WERI-Rb-1 (cell line): ENCODE data around the gene KIF1C.

ENCODE experiments used
- DNase-seq: peaks from one replicate; pipeline ENCODE4 v3.0.0-alpha.2; 2020
- H3K27ac ChIP-seq: fragments of 250-450 bp; sonication (Bioruptor Pico); 2 replicates; pipeline ENCODE4 v1.5.1; 2020; ENCODE audit warnings: mild to moderate bottlenecking, moderate library complexity
- H3K27me3 ChIP-seq: fragments of 250-450 bp; sonication (Bioruptor Pico); 2 replicates; pipeline ENCODE4 v1.5.1; 2021; ENCODE audit warnings: mild to moderate bottlenecking, low read depth, moderate library complexity; ENCODE audit not compliant: insufficient read depth, severe bottlenecking
- H3K36me3 ChIP-seq: fragments of 250-450 bp; sonication (Bioruptor Pico); 2 replicates; pipeline ENCODE4 v1.5.1; 2020; ENCODE audit warnings: mild to moderate bottlenecking, moderate library complexity
- H3K4me3 ChIP-seq: 2 replicates; pipeline ENCODE4 v1.5.1; 2011; ENCODE audit warnings: low read depth, mild to moderate bottlenecking, control low read depth, low read length
- H3K9me3 ChIP-seq: fragments of 250-450 bp; sonication (Bioruptor Pico); 2 replicates; pipeline ENCODE4 v1.5.1; 2021; ENCODE audit warnings: mild to moderate bottlenecking, moderate library complexity; ENCODE audit not compliant: severe bottlenecking
- TF ChIP-seq, protein P1 (sequence below): IDR thresholded peaks from 2 replicates; pipeline ENCODE4 v1.5.1; 2011; ENCODE audit warnings: low read depth, mild to moderate bottlenecking, control low read depth, inconsistent platforms, low read length

Gene KIF1C

DNA sequence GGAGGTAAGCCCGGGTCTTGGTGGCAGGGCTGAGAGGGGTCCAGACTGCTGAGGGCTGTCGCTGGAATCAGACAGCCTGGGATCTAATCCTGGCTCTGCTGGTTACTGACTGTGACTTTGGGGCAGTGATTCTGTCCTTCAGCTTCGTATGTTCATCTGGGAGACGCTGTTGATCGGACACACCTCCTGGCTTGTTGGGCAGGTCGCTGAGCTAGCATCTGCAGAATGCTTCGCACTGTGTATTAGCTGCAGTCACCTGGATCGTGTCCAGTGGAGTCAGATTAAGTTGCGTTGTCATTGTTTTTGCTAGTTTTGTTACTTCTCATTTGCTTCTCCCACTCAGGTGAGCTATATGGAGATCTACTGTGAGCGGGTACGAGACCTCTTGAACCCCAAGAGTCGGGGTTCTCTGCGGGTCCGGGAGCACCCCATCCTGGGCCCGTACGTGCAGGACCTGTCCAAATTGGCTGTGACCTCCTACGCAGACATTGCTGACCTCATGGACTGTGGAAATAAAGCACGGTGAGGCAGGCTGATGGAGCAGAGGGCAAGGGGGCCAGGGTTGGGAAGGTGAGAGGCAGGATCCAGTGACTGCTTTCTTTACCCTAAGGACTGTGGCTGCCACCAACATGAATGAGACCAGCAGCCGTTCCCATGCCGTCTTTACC, 4.5 kb downstream of the KIF1C start:
- Histone ChIP-seq H3K27me3 (no peaks in the 10 kb centered on the region), H3K9me3 (no peaks in the 10 kb centered on the region), H3K4me3 (no peak overlapping the region), H3K36me3 (peaks cover 62% of the 10 kb centered on the region), H3K27ac (no peak overlapping the region)
- DNase-seq, result no peak
- TF ChIP-seq, protein P1, sequence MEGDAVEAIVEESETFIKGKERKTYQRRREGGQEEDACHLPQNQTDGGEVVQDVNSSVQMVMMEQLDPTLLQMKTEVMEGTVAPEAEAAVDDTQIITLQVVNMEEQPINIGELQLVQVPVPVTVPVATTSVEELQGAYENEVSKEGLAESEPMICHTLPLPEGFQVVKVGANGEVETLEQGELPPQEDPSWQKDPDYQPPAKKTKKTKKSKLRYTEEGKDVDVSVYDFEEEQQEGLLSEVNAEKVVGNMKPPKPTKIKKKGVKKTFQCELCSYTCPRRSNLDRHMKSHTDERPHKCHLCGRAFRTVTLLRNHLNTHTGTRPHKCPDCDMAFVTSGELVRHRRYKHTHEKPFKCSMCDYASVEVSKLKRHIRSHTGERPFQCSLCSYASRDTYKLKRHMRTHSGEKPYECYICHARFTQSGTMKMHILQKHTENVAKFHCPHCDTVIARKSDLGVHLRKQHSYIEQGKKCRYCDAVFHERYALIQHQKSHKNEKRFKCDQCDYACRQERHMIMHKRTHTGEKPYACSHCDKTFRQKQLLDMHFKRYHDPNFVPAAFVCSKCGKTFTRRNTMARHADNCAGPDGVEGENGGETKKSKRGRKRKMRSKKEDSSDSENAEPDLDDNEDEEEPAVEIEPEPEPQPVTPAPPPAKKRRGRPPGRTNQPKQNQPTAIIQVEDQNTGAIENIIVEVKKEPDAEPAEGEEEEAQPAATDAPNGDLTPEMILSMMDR, result no peak

DNA sequence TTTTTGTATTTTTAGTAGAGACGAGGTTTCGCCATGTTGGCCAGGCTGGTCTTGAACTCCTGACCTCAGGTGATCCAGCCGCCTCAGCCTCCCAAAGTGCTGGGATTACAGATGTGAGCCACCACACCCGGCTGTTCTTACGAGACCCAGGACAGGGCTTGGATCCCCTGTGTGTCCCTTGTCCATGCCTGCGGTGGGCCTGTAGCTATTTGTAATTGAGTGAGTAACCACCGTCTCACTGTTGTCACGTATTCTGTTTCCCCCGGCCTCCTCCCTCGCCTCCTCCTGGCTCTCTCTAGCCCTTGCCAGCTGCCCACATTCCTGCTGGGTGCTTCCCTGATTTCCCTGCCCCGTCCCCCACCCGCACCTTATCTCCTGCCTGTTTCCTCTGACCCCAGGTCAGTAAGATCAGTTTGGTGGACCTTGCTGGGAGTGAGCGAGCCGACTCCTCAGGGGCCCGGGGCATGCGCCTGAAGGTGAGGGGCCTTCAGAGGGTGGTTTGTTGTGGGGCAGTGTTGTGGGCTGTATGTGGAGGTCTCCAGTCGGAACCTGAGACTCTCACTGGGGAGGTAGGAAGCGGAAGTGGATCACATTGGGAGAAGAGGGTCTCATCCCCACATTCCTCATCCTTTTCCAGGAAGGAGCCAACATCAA, 5.6 kb downstream of the KIF1C start:
- H3K36me3 ChIP-seq, result peaks cover 72% of the 10 kb centered on the region
- no peaks in the 10 kb centered on the region for H3K9me3 ChIP-seq
- H3K27ac ChIP-seq, result no peak overlapping the region
- TF ChIP-seq, protein P1, result no peak
- H3K4me3 ChIP-seq, result no peak overlapping the region
- no peak for DNase-seq
- no peaks in the 10 kb centered on the region for H3K27me3 ChIP-seq

DNA sequence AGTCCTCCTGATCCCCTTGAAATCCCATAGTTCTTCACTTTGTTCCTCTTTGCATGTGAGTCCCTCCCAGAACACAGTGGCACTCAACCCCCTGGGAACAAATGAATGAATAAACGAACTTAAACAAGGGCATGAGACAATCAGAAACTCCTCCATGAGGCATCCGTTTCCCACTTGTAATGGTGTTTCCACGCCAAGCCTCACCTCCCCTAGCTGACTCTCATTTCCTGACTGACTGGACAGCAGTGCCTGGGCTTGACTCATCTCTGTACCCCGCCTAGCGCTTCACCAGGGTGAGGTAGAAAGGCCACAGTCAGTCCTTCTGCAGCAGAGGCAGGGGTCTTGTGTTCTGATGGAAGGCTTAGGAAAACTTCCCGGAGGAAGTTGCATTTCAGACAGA, 14.2 kb downstream of the KIF1C start:
- no peak for DNase-seq
- peaks cover 52% of the 10 kb centered on the region for H3K36me3 ChIP-seq
- H3K27ac ChIP-seq, result no peak overlapping the region
- no peak overlapping the region for H3K4me3 ChIP-seq
- TF ChIP-seq, protein P1, result no peak
- no peaks in the 10 kb centered on the region for H3K27me3 ChIP-seq
- H3K9me3 ChIP-seq, result no peaks in the 10 kb centered on the region

DNA sequence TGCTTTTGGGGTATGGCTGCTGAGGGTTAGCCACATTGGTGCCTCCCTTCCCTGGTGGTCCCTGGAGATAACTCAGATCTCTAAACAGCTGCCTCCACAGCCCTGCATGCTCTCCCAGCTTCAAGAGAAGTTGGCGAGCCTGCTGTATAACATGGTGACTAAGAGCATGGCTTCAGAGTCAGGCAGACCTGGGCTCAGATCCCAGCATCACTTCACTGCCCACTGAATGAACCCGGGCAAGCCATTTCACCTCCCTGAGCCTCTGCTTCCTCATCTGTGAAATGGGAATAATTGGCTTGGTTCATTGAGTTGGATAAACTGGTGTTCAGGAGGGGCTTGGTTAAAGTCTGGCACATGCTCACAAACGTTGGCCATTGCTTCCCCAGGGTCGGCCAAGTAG, 16.6 kb downstream of the KIF1C start:
- no peaks in the 10 kb centered on the region for H3K9me3 ChIP-seq
- no peak overlapping the region for H3K27ac ChIP-seq
- no peaks in the 10 kb centered on the region for H3K27me3 ChIP-seq
- TF ChIP-seq, protein P1, result no peak
- DNase-seq, result no peak
- no peak overlapping the region for H3K4me3 ChIP-seq
- peaks cover 38% of the 10 kb centered on the region for H3K36me3 ChIP-seq

DNA sequence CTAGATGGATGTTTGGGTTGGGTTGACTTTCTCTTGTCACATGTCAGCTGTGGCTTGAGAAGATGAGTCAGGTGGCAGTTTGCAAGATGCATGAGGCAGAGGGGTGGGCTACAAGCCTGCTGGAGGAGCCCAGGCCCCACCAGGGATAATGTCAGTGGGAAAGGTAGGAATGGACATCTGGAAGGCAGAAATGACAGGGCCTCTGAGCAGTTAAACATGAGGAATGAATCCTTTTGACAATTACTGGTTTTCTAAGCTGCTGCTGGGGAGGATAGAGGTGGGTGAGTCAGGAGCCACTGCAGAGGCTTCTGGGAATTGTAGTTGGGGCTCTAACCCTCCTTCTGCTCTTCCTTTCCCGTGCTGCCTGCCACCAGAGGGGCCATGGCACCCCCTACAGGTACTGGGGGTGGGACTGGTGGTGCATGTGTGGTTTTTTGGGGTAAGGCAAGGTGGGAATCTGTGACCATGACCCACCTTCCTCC, 21.8 kb downstream of the KIF1C start:
- TF ChIP-seq, protein P1, result peak; percentile 50; the same call in 1 of the 2 replicates
- Histone ChIP-seq H3K36me3 (peaks cover 42% of the 10 kb centered on the region), H3K27ac (no peak overlapping the region), H3K27me3 (no peaks in the 10 kb centered on the region), H3K9me3 (no peaks in the 10 kb centered on the region), H3K4me3 (no peak overlapping the region)
- peak; percentile 42 for DNase-seq
